ENCODE results near the gene OLR1. TPM values are rescaled to one million over a fixed set of nuclear protein-coding genes. Genes with fewer than 3 reads are reported as not detected.
"Not testable (repeated sequence)": the region's sequence is repeated elsewhere in the genome, so short reads cannot be mapped to it uniquely, and the experiment has no call there.

The OLR1 gene
- total RNA-seq, 4 donors from 2014 or later = 2.7 TPM; not detected in 3

DNA sequence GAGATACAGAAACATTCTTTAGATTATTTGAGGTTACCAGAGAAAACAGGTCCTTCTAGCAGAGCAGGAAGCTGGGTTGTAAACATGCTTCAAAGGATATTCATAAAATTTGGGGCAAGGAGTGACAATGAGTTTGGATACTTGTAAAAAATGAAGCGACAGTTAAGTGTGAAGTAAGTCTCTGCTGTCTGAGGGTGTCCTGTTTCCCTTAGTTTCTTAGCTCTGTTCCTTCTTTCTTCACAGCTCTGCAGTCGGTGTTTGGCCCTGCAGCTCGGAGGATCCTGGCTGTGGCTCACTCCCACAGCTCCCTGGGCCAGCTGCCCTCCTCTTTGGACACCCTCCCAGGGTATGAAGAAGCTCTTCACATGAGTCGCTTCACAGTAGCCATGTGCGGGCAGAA lies 17.7 kb upstream of the OLR1 start:
- DNase-seq = no peak
- TF ChIP-seq POLR2A (IDR thresholded peaks at IDR 0.05) = no peak
- TF ChIP-seq, protein P1, sequence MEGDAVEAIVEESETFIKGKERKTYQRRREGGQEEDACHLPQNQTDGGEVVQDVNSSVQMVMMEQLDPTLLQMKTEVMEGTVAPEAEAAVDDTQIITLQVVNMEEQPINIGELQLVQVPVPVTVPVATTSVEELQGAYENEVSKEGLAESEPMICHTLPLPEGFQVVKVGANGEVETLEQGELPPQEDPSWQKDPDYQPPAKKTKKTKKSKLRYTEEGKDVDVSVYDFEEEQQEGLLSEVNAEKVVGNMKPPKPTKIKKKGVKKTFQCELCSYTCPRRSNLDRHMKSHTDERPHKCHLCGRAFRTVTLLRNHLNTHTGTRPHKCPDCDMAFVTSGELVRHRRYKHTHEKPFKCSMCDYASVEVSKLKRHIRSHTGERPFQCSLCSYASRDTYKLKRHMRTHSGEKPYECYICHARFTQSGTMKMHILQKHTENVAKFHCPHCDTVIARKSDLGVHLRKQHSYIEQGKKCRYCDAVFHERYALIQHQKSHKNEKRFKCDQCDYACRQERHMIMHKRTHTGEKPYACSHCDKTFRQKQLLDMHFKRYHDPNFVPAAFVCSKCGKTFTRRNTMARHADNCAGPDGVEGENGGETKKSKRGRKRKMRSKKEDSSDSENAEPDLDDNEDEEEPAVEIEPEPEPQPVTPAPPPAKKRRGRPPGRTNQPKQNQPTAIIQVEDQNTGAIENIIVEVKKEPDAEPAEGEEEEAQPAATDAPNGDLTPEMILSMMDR (IDR thresholded peaks at IDR 0.05) = no peak
- Histone ChIP-seq H3K36me3 (no peaks in the 10 kb centered on the region), H3K27me3 (no peaks in the 10 kb centered on the region), H3K4me3 (no peak overlapping the region), H3K27ac (peak overlapping the region in 2 of 4 donors; percentile 27 to 53), H3K9me3 (no peaks in the 10 kb centered on the region), H3K4me1 (peaks cover 0 to 51% (median 14%) of the 10 kb centered on the region in 3 donors)
- intact Hi-C loops (cut with DNase I) = no loop called here
- WGBS, 2 donors = 15 to 64% methylated on average over 4 to 5 of the region's 5 CpGs

DNA sequence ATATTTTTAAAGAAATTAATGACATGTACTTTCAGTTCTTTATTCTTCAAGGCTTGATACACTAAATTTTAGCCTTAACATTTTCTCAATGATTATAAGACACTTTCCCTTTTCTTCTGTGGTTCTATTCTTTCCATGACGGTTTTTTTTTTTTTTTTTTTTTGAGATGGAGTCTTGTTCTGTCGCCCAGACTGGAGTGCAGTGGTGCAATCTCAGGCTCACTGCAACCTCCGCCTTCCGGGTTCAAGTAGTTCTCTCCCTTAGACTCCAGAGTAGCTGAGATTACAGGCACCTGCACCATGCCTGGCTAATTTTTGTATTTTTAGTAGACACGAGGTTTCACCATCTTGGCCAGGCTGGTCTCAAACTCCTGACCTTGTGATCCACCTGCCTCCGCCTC lies 15.0 kb upstream of the OLR1 start:
- H3K9me3 ChIP-seq; intact Hi-C loops (cut with DNase I); H3K36me3 ChIP-seq; H3K27ac ChIP-seq; H3K4me3 ChIP-seq; DNase-seq; H3K27me3 ChIP-seq: not testable (repeated sequence)
- peaks cover 0 to 55% (median 13%) of the 10 kb centered on the region in 3 donors for H3K4me1 ChIP-seq
- 85 to 86% methylated on average over 5 to 6 of the region's 6 CpGs for WGBS, 2 donors

DNA sequence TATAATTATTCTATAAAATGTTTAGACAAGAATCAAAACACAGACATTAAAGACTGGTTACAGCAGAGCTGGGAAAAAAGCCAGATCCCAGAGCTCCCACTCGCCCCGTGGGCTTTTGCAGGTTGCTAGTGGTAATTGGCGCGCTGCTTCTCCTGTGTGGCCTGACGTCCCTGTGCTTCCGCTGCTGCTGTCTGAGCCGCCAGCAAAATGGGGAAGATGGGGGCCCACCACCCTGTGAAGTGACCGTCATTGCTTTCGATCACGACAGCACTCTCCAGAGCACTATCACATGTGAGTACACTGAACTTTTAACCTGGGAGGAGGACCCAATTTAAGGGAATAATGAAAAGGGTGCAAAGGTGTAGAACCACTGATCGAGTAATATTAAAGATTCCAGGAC lies 14.4 kb upstream of the OLR1 start:
- Histone ChIP-seq H3K4me1 (peaks cover 0 to 50% (median 11%) of the 10 kb centered on the region in 3 donors), H3K9me3 (no peaks in the 10 kb centered on the region), H3K4me3 (no peak overlapping the region), H3K27me3 (peaks cover 0 to 5% (median 0%) of the 10 kb centered on the region in 4 donors), H3K36me3 (no peaks in the 10 kb centered on the region), H3K27ac (no peak overlapping the region)
- intact Hi-C loops (cut with DNase I) = no loop called here
- DNase-seq = no peak
- WGBS, 2 donors = 27 to 51% methylated on average over 9 to 10 of the region's 11 CpGs
- TF ChIP-seq, protein P1 (IDR thresholded peaks at IDR 0.05) = no peak
- TF ChIP-seq POLR2A (IDR thresholded peaks at IDR 0.05) = no peak

DNA sequence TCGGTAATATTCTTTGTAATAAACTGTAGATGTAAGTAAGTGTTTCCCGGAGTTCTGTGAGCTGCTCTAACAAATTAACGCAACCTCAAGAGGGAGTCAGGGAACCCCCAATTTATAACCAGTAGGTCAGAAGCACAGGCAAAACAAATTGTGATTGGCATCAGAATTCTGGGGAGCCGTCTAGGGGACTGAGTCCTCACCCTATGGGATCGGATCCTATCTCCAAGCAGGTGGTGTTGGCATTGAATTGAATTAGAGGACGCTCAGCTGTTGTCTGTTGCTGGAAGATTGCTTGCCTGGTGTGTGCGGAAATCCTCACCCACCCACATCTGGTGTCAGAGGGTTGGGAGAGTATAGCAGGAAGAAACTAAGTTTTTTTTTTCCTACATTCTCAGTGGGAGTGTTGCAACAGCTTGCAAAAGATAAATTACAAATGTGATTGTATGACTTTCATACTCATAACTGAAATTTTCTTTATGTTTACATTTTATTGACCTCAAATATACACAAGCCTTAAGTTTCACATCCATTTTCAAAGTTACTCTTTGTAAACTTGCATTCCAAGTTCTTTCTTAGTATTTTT lies 12.4 kb upstream of the OLR1 start:
- no peak for DNase-seq
- Histone ChIP-seq H3K27me3 (peaks cover 0 to 5% (median 0%) of the 10 kb centered on the region in 4 donors), H3K36me3 (no peaks in the 10 kb centered on the region), H3K4me3 (no peak overlapping the region), H3K27ac (peak overlapping the region in 1 of 4 donors; percentile 40), H3K9me3 (no peaks in the 10 kb centered on the region), H3K4me1 (peaks cover 0 to 33% (median 2%) of the 10 kb centered on the region in 3 donors)
- 51 to 77% methylated on average over 5 to 7 of the region's 7 CpGs for WGBS, 2 donors
- intact Hi-C loops (cut with DNase I) = no loop called here
- peak in 1 of 4 donors; percentile 15 for TF ChIP-seq POLR2A (IDR thresholded peaks at IDR 0.05)
- TF ChIP-seq, protein P1 (IDR thresholded peaks at IDR 0.05) = no peak

DNA sequence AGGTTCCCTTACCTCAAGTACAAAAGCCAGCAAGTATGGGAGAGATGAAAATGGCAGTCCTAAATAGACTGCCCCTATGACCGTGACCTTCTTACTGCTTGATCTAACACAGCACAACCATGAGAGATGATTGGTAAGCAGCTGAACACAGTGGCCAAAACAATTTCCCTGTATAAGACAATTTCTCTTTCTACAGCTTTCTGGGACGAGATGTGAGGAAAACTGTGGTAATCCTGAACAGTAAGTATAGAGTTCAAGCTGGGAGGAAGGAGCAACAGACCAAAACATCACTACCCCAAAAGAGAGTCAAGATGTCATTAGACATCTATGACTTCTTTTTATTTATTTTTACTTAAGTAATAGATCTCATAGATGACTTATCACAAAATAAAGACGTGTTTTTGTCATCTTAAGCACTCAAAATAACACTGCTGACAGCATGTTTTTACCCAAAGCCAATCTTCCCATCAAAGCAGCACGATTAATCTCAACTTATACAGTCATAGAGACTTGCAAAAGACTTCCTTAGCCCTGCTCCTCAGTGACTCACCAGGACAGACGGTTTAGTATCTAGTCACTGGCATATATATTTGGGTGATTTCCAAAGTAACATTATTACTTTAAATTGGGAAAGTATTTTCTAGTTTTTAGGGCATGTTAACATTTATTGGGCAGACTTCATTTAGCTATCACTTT lies 10.6 kb upstream of the OLR1 start:
- intact Hi-C loops (cut with DNase I) = no loop called here
- Histone ChIP-seq H3K27me3 (peaks cover 0 to 5% (median 0%) of the 10 kb centered on the region in 4 donors), H3K4me3 (no peak overlapping the region), H3K4me1 (peaks cover 0 to 40% (median 2%) of the 10 kb centered on the region in 3 donors), H3K9me3 (no peaks in the 10 kb centered on the region), H3K27ac (peak overlapping the region in 2 of 4 donors; percentile 22 to 31), H3K36me3 (no peaks in the 10 kb centered on the region)
- no peak for DNase-seq
- WGBS, 2 donors = 30 to 32% methylated on average over 5 of the region's 5 CpGs
- TF ChIP-seq, protein P1 (IDR thresholded peaks at IDR 0.05) = no peak
- TF ChIP-seq POLR2A (IDR thresholded peaks at IDR 0.05) = no peak

Measured in esophagus squamous epithelium (tissue), 5 donors.